OCI-LY3 (cell line): ENCODE data around the gene CST7.

Experiments used
- EZH2phosphoT487 ChIP-seq: fragments of 200-600 bp; shearing (Covaris generic); IDR thresholded peaks from 2 replicates; pipeline ENCODE4 v1.6.1; 2018; ENCODE audit warnings: antibody characterized with exemption, mixed run types, low read depth
- TF ChIP-seq, protein P1 (sequence below): fragments of 200-600, 300-600 bp; sonication (generic); IDR thresholded peaks from 2 replicates; pipeline ENCODE4 v1.5.1; 2014; ENCODE audit warnings: antibody characterized with exemption, low read length, low read depth

DNA sequence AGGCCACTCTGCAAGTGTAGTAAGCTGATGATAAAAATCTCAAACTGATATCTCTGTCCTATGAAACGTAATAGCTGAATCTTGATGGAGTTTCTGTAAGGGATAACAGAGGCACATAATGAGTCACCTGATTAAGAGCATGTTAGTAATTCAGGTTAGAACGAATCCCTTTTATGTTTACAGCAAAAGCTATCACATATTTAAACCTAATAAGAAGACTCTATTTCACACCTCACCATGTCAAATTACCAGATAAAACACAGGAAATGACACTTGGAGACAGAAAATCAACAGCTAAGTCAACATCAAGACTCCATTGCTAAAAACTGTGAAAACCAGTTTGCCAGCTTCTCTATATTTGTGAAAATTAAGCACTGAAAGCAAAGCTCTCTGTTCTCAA, 11.8 kb downstream of the CST7 start:
- TF ChIP-seq, protein P1, sequence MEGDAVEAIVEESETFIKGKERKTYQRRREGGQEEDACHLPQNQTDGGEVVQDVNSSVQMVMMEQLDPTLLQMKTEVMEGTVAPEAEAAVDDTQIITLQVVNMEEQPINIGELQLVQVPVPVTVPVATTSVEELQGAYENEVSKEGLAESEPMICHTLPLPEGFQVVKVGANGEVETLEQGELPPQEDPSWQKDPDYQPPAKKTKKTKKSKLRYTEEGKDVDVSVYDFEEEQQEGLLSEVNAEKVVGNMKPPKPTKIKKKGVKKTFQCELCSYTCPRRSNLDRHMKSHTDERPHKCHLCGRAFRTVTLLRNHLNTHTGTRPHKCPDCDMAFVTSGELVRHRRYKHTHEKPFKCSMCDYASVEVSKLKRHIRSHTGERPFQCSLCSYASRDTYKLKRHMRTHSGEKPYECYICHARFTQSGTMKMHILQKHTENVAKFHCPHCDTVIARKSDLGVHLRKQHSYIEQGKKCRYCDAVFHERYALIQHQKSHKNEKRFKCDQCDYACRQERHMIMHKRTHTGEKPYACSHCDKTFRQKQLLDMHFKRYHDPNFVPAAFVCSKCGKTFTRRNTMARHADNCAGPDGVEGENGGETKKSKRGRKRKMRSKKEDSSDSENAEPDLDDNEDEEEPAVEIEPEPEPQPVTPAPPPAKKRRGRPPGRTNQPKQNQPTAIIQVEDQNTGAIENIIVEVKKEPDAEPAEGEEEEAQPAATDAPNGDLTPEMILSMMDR, result no peak
- no peak for TF ChIP-seq EZH2phosphoT487
